MM.1S (cell line): ENCODE measurements around the gene SLC4A5.

Experiments
- EZH2 ChIP-seq: fragments of 300-600 bp; sonication (generic); optimal IDR thresholded peaks from 2 replicates; pipeline ENCODE3; 2017; ENCODE audit warnings: low read depth, mild to moderate bottlenecking, antibody characterized with exemption, low read length, mixed read lengths
- EZH2phosphoT487 ChIP-seq: fragments of 300-600 bp; sonication (generic); IDR thresholded peaks from 2 replicates; pipeline ENCODE4 v1.6.1; 2018; ENCODE audit warnings: antibody characterized with exemption, low read length
- TF ChIP-seq, protein P1 (sequence below): fragments of 300-600 bp; sonication (generic); IDR thresholded peaks from 2 replicates; pipeline ENCODE4 v1.5.1; 2016; ENCODE audit warnings: antibody characterized with exemption, low read length, mixed read lengths

DNA sequence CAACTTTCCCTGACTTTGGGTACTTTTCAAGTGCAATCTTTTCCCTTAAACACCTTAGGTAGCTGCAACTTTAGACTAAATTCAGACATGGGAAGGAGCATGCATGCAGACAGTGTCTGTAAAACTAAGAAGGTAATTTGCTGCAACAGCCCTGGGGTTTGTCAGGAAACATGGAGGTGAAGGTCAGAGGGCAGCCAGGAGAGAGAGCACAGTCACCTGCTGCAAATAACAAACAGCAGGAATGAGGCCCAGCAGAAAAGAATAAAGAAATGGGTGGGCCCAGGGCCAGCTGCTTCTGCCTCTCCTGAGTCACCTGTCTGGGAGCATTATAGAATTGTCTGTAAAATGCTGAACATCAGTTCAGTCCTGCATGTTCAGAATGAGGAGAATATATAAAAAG is 109.6 kb downstream of the SLC4A5 start:
- TF ChIP-seq, protein P1, sequence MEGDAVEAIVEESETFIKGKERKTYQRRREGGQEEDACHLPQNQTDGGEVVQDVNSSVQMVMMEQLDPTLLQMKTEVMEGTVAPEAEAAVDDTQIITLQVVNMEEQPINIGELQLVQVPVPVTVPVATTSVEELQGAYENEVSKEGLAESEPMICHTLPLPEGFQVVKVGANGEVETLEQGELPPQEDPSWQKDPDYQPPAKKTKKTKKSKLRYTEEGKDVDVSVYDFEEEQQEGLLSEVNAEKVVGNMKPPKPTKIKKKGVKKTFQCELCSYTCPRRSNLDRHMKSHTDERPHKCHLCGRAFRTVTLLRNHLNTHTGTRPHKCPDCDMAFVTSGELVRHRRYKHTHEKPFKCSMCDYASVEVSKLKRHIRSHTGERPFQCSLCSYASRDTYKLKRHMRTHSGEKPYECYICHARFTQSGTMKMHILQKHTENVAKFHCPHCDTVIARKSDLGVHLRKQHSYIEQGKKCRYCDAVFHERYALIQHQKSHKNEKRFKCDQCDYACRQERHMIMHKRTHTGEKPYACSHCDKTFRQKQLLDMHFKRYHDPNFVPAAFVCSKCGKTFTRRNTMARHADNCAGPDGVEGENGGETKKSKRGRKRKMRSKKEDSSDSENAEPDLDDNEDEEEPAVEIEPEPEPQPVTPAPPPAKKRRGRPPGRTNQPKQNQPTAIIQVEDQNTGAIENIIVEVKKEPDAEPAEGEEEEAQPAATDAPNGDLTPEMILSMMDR = no peak
- TF ChIP-seq EZH2 = no peak
- no peak for TF ChIP-seq EZH2phosphoT487
